K562 (cell line): ENCODE data around the gene NLE1. TPM values are rescaled to one million over a fixed set of nuclear protein-coding genes. Genes with fewer than 3 reads are reported as not detected.

Experiments
- ARID3B ChIP-seq: fragments of 250-450 bp; sonication (Bioruptor Pico); IDR thresholded peaks from 2 replicates; pipeline ENCODE4 v1.4.0; 2020; ENCODE audit warnings: borderline replicate concordance
- ILF3 ChIP-seq: fragments of 450-650 bp; IDR thresholded peaks from 2 replicates; pipeline ENCODE4 v1.6.1; 2018; ENCODE audit warnings: antibody characterized with exemption, mild to moderate bottlenecking, moderate library complexity, borderline replicate concordance
- MXD1 ChIP-seq: fragments of 250-450 bp; sonication (Bioruptor Pico); IDR thresholded peaks from 2 replicates; pipeline ENCODE4 v1.8.0; 2021; ENCODE audit warnings: borderline replicate concordance, mild to moderate bottlenecking, moderate library complexity; ENCODE audit not compliant: poor library complexity, severe bottlenecking
- SFPQ ChIP-seq: fragments of 200-400 bp; formaldehyde crosslinking; IDR thresholded peaks from 2 replicates; pipeline ENCODE4 v1.6.1; 2017; ENCODE audit warnings: mild to moderate bottlenecking, low read depth, low read length, moderate library complexity
- ZNF561 ChIP-seq: fragments of 450-650 bp; formaldehyde crosslinking; conservative IDR thresholded peaks from 2 replicates; pipeline ENCODE4 v1.4.0; 2020; ENCODE audit warnings: mild to moderate bottlenecking, moderate library complexity
- polyA plus RNA-seq, 8 experiments: library from polyadenylated mRNA; depleted of rRNA in 4 of 8; stranded (reverse) in 5 of 8; unstranded in 3 of 8; fragments of >200 nt; fragmentation: Nextera tagmentation in 2 of 8; fragmentation: Illumina TruSeq in 1 of 8; extraction: Ambion mirVana in 2 of 8; extraction: Trizol in 1 of 8; gene quantifications; 2 replicates each; pipeline versions ENCODE4 v1.2.1 to v1.2.3, GENCODE V29; 2011 to 2014; ENCODE audit warnings: inconsistent platforms in 1 of 8, missing spikeins in 1 of 8
- total RNA-seq, 7 experiments: library from RNA; depleted of rRNA in 6 of 7; stranded (reverse); fragments of >200 nt in 6 of 7; fragmentation: Illumina TruSeq in 2 of 7; extraction: Trizol in 2 of 7; gene quantifications; 2 replicates each; pipeline versions ENCODE4 v1.2.1 to v1.2.3, GENCODE V29; 2011 to 2021; ENCODE audit warnings: low replicate concordance in 1 of 7

Gene NLE1
- total and polyA plus RNA-seq, 9 of the 15 experiments (the other 6 are each of a cell fraction or from before 2014, with no cell fraction given), result 3.8 to 69.0 (median 29.4) TPM

- TF ChIP-seq MXD1 (CRISPR knock-in tag) (no peak), SFPQ (no peak), ZNF561 (CRISPR knock-in tag) (no peak), ILF3 (no peak), ARID3B (CRISPR knock-in tag) (no peak)
- TF ChIP-seq, all 486 proteins: peak for 0
These were observed 13.1 kb upstream of the NLE1 start (continued) for GRCh38 chr17:35155246-35155645.
